Body of pancreas (tissue), 4 donors: ENCODE data around the gene LMBRD2.

Source experiments
- POLR2A ChIP-seq, 3 donors: fragments of 450-650 bp; IDR thresholded peaks; one replicate each; pipeline ENCODE4 v1.6.1; 2016; ENCODE audit warnings: antibody characterized with exemption in 3 of 3, mild to moderate bottlenecking in 2 of 3
- TF ChIP-seq, protein P1 (sequence below), 7 experiments: fragments of 450-650 bp in 4 of 7; fragments of 200-600 bp in 3 of 7; sonication (generic) in 3 of 7; IDR thresholded peaks; one replicate each; pipeline ENCODE4 v1.5.1; 2016 to 2019; ENCODE audit warnings: antibody characterized with exemption in 7 of 7

DNA sequence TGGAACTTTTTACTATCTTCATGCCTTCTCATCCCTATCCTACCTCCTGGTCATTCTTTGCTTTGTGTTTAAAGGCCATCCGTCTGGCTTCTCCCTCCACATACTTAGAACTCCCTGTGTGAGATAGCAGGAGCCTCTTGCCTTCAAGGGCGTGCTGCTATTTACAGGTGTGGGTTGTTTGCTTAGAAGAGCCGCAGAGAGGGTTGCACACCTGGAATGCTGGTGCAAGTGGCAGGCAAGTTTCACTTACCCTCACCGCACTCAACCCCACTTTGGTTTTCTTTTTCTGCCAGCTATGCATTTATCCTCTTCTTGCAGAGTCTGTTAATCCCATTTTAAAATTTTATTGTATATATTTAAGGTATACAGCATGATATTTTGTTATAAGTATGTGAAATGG, 12.8 kb upstream of the LMBRD2 start:
- TF ChIP-seq, protein P1, sequence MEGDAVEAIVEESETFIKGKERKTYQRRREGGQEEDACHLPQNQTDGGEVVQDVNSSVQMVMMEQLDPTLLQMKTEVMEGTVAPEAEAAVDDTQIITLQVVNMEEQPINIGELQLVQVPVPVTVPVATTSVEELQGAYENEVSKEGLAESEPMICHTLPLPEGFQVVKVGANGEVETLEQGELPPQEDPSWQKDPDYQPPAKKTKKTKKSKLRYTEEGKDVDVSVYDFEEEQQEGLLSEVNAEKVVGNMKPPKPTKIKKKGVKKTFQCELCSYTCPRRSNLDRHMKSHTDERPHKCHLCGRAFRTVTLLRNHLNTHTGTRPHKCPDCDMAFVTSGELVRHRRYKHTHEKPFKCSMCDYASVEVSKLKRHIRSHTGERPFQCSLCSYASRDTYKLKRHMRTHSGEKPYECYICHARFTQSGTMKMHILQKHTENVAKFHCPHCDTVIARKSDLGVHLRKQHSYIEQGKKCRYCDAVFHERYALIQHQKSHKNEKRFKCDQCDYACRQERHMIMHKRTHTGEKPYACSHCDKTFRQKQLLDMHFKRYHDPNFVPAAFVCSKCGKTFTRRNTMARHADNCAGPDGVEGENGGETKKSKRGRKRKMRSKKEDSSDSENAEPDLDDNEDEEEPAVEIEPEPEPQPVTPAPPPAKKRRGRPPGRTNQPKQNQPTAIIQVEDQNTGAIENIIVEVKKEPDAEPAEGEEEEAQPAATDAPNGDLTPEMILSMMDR (IDR thresholded peaks at IDR 0.05) = no peak
- no peak for TF ChIP-seq POLR2A (IDR thresholded peaks at IDR 0.05)
